Measurements from ENCODE around the gene DNAAF2.

The DNAAF2 gene

DNA sequence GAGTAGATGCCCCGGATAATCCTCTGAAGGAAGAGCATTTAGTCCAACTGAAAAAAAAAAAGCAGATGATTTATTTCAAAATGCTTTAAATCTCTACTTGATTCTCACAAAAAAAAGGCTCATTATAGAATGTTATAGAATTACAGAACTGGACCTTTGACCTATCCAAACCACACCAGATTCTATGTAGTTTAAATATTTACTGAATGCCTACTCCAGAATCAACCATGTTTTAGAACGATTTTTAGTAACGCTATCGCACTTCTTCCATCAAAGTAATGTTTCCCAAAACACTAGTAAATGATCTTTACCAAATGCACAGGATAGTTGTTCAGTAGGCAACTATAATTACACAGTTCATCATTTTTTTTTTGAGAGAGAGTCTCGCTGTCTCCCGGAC lies 51.4 kb downstream of the DNAAF2 start:
- DNase-seq: no peak

DNA sequence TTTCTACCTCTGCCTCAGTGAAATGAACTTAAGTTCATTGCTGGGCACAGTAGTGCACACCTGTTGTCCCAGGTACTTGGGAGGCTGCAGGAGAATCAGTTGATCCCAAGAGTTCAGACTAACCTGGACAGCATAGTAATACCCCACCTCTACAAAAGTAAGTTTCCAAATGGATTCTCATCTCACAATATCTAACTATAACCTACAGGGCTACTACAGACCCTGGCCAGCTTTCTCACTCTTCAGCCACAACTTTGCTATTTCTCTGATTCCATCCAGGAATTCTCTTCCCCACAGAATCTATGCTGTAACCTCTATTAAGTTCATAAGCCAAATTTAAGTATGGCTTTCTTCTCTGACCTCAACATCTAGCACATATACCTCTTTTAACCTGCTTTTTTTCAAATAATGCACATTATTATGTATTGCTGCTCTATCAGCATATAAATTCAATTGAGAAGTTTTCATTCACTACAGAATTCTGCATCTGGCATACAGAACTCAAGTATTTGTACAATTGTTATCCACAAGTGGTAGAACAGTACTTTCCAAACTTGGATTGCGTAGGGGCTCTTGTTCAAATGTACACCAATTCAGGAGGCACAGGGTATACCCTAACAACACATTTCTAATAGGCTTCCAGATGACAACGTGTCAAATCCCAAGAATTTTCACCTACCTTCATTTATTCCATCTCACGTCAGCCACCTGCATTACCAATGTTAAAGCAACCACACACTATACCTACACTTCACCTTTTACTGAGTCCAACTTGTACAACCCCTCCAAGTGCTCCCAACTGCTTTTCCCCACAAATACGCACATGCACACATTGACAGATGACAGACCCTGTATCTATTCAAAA lies 52.7 kb downstream of the DNAAF2 start:
- DNase-seq: no peak

DNA sequence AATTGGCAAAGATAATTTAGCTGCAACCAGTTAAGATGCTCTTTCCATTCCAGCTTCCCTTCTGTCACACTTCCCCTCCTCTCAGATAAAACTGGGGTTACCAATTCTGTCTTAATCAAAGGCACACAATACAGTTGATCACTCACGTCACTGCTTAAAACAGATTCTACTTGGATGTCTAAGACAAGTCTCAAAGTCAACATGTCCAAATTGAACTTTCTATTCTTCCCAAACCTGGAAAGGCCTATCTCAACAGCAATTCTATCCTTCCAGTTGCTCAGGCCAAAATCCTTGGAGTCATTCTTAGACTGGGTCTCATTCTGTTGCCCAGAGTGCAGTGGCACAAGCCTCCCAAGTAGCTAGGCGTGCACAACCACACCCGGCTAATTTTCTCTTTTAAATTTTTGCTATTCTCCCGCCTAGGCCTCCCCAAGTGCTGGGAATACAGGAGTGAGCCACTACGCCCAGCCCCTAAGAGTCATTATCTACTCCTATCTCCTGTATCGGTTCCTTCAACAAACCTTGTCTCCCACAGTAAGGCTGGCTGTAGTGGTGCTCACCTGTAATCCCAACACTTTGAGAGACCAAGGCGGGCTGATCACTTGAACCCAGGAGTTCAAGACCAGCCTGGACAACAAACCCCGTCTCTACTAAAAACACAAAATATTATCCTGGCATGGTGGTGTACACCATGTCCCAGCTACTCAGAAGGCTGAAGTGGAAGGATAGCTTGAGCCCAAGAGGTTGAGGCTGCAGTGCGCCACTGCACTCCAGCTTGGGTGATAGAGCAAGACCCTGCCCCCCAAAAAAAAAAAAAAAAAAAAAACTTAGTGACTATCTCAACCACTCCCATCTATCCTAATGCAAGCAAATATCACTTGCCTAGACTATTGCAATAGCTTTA lies 53.6 kb downstream of the DNAAF2 start:
- DNase-seq: no peak

DNA sequence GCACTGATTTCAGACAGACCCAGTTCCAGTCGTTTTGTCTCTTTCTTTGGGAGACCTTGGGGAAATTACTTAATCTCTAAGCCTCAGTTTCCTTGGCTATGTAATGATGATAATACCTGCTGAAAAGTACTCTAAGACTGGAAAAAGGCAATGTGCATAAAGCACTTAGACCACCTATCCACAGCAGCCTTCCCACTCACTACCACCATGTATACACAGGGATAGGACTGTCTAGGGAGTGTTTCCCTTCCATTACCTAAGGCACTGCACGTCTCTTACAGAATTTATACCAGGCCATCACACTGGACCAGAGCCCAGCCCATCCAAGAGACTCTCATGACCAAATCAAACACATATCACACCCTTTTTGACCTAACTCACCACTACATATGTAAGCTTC lies 55.2 kb downstream of the DNAAF2 start:
- no peak for DNase-seq

DNA sequence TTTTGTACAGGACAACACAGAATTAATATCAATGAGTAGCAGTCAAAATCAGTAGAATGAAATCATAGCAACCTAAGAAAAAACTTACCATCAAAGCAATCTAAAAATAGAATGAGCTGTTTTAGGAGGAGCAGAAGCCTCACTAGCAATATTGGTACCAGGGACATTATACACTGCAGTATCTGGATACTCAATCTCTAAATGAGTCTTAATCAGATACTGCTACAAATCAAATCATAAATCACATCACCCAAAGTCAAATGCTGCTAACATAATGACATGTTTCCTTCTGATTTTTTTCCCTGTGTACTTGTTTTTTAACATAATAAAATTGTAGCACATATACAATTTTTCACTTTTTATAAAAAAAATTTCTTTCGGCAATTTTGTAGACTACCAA lies 56.9 kb downstream of the DNAAF2 start:
- no peak for DNase-seq

All from RPMI8226 (cell line).